A673 (cell line): ENCODE data around the gene SEMA4G. TPM values are rescaled to one million over a fixed set of nuclear protein-coding genes. Genes with fewer than 3 reads are reported as not detected.

Experiments used
- BruUV-seq: library from RNA; stranded (reverse); fragments of 400-500 nt; replicated peaks from 2 replicates; lab custom pipeline; 2021; lab: Mats Ljungman, UMichigan
- CTCF ChIA-PET: fragments of 300-600 bp; sonication (Branson Sonifier 250); formaldehyde crosslinking; loops from one replicate; lab custom pipeline; 2022; ENCODE audit warnings: antibody characterized with exemption; lab: Charles Lee
- POLR2A ChIA-PET: fragments of 300-600 bp; sonication (Branson Sonifier 250); formaldehyde crosslinking; loops from one replicate; lab custom pipeline; 2022; ENCODE audit warnings: antibody characterized with exemption; ENCODE audit not compliant: low non-redundant PET; lab: Charles Lee
- DNase-seq: peaks from one replicate; pipeline ENCODE4 v3.0.0-alpha.2; 2015; ENCODE audit warnings: low spot score
- H3K27ac ChIP-seq: fragments of 200-600 bp; sonication (generic); 2 replicates; pipeline ENCODE4 v1.5.1; 2016; ENCODE audit warnings: mixed run types, low read depth, mild to moderate bottlenecking, mixed read lengths, antibody characterized with exemption, low read length; ENCODE audit not compliant: poor library complexity, severe bottlenecking
- H3K27me3 ChIP-seq: fragments of 200-600 bp; sonication (generic); replicated peaks from 2 replicates; pipeline ENCODE4 v1.6.1; 2017; ENCODE audit warnings: mixed run types, low read depth, mild to moderate bottlenecking, mixed read lengths, antibody characterized with exemption, low read length; ENCODE audit not compliant: insufficient read depth, poor library complexity
- H3K36me3 ChIP-seq: fragments of 200-600 bp; sonication (generic); 2 replicates; pipeline ENCODE4 v1.6.1; 2016; ENCODE audit warnings: mixed run types, mild to moderate bottlenecking, mixed read lengths, antibody characterized with exemption, low read length; ENCODE audit not compliant: insufficient read depth, poor library complexity, severe bottlenecking
- H3K4me1 ChIP-seq: fragments of 200-600 bp; sonication (generic); 2 replicates; pipeline ENCODE4 v1.6.1; 2017; ENCODE audit warnings: mixed run types, mild to moderate bottlenecking, mixed read lengths, antibody characterized with exemption, low read length; ENCODE audit not compliant: insufficient read depth, poor library complexity, severe bottlenecking
- H3K4me3 ChIP-seq: fragments of 200-600 bp; sonication (generic); 2 replicates; pipeline ENCODE4 v1.5.1; 2016; ENCODE audit warnings: low read depth, mixed run types, mild to moderate bottlenecking, mixed read lengths, low read length; ENCODE audit not compliant: poor library complexity, severe bottlenecking
- H3K9me3 ChIP-seq: fragments of 200-600 bp; sonication (generic); 2 replicates; pipeline ENCODE4 v1.6.1; 2016; ENCODE audit warnings: mixed run types, low read depth, mild to moderate bottlenecking, mixed read lengths, antibody characterized with exemption, low read length; ENCODE audit not compliant: poor library complexity, severe bottlenecking
- EZH2 ChIP-seq: fragments of 200-600 bp; sonication (generic); IDR thresholded peaks from 2 replicates; pipeline ENCODE4 v1.6.1; 2017; ENCODE audit warnings: borderline replicate concordance, low read depth, mild to moderate bottlenecking, mixed read lengths, antibody characterized with exemption, low read length; ENCODE audit not compliant: poor library complexity, severe bottlenecking
- intact Hi-C: fragments of 100-400 bp; cut with micrococcal nuclease; formaldehyde crosslinking; loops from one replicate; pipeline ENCODE4 v1.10.0; 2022; ENCODE audit not compliant: unreplicated experiment
- total RNA-seq: library from RNA; stranded (reverse); gene quantifications from 2 replicates; pipeline ENCODE4 v1.2.3, GENCODE V29; 2021
- TF ChIP-seq, protein P1 (sequence below): fragments of 300-800, 200-600 bp; sonication (generic); conservative IDR thresholded peaks from 2 replicates; pipeline ENCODE4 v1.5.1; 2017; ENCODE audit warnings: low read depth, mild to moderate bottlenecking, antibody characterized with exemption, low read length, moderate library complexity, mixed read lengths

Gene SEMA4G
- total RNA-seq, 1 experiment from 2014 or later: 6.1 TPM

DNA sequence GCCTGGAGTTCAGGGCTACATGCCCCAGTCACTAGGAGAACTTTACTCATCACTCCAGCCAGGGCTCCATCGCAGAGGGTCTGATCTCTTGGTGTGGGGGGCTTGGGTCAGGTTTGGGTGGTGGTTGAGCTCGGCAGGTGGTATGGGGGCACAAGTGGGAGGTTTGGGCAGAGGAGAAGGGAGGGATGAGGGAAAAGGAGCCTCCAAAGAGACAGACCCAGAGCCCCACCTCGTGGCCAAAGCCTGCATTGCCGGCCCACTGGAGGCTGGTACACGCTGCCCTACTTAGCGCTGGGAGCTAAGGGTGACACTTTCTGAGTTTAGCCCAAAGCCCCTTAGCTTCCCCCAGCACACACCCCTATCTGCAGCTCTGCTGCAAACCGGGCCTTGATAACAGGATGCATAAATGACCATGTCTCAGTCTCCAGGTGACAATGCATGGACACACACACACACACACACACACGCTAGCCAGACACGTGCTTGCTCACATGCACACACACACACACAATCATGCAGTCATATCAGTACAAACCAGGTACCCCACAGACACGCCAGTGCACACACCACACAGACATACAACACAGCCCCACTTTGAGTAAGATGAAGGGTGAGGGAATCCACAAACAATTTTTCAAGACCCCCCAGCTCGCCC lies 45.1 kb downstream of the SEMA4G start:
- H3K4me1 ChIP-seq: peaks cover 7% of the 10 kb centered on the region
- H3K27ac ChIP-seq: no peak overlapping the region
- intact Hi-C loops: loop anchor here (1.0 kb wide), 1 partner anchor 45 kb away; the partner anchor contains the start of gene SEMA4G
- DNase-seq: peak; percentile 83
- BruUV-seq: no TSS peak
- no peak for TF ChIP-seq EZH2
- TF ChIP-seq, protein P1, sequence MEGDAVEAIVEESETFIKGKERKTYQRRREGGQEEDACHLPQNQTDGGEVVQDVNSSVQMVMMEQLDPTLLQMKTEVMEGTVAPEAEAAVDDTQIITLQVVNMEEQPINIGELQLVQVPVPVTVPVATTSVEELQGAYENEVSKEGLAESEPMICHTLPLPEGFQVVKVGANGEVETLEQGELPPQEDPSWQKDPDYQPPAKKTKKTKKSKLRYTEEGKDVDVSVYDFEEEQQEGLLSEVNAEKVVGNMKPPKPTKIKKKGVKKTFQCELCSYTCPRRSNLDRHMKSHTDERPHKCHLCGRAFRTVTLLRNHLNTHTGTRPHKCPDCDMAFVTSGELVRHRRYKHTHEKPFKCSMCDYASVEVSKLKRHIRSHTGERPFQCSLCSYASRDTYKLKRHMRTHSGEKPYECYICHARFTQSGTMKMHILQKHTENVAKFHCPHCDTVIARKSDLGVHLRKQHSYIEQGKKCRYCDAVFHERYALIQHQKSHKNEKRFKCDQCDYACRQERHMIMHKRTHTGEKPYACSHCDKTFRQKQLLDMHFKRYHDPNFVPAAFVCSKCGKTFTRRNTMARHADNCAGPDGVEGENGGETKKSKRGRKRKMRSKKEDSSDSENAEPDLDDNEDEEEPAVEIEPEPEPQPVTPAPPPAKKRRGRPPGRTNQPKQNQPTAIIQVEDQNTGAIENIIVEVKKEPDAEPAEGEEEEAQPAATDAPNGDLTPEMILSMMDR: peak; percentile 92
- no peaks in the 10 kb centered on the region for H3K9me3 ChIP-seq
- ChIA-PET POLR2A (interaction anchor here (0.6 kb wide), 1 partner anchor 188 kb away, joined by 3 read pairs; no protein-coding TSS in a partner anchor), CTCF (interaction anchor here (0.5 to 2.2 kb wide), 20 partner anchors 10 to 1182 kb away, joined by 3 to 23 read pairs (median 4); partner anchors contain the start of genes LZTS2, PDZD7, SEMA4G and SFXN3)
- H3K36me3 ChIP-seq: no peaks in the 10 kb centered on the region
- no peaks in the 10 kb centered on the region for H3K27me3 ChIP-seq
- no peak overlapping the region for H3K4me3 ChIP-seq

DNA sequence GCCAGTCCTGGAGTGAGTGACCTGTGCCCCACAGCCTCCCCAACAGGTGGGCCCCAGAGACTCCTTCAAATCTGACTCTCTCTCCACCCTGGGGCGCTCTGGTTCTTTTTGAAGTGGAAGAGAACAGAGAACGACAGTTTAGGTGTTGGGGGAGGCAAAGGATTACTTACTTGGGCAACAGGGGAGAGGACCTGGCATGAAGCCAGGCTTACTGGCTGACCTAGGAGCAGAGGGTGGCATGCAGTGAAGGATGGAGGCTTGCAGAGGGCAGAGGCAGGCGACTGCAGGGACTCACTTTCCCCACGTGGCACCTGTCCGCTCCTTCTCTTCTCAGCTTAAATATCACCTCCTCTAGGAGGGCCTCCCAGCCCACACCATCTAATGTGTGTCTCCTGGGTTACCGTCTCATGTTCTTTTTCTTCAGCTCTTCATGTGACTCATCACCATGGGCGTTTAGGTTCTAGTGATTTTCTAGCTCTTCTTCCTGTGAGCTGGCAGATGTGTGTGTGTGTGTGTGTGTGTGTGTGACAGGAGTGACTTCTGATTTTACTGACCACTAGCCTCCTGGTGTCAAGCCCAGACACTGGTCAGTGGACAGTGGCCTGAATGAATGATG lies 45.8 kb downstream of the SEMA4G start:
- intact Hi-C loops: loop anchor here (1.0 kb wide), 1 partner anchor 46 kb away; the partner anchor contains the start of gene SEMA4G

DNA sequence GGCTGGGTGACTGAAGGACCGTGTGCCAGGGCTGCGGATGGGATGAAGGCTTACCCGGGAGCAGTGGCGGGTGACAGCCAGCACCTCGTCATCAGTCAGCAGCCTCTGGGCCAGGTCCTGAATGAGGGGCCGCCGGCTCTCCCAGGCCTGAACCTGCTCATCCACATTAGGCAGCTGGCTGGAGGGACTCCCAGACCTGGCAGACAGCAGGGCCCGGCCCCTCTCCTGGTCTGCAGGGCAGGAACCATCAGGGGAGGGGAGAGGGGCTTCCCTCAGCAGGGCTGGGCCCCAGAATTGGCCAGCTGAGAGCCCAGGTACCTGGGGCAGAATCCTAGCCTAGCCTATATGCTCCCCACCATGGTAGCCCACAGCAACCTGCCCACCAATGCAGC lies 46.3 kb downstream of the SEMA4G start:
- H3K27me3 ChIP-seq: no peaks in the 10 kb centered on the region
- BruUV-seq: no TSS peak
- intact Hi-C loops: no loop called here
- no peaks in the 10 kb centered on the region for H3K36me3 ChIP-seq
- ChIA-PET CTCF (interaction anchor here (1.0 to 2.2 kb wide), 3 partner anchors 15 to 21 kb away, joined by 3 to 13 read pairs (median 5); partner anchors contain the start of genes PDZD7 and SFXN3), POLR2A (no interaction called here)
- DNase-seq: no peak
- H3K27ac ChIP-seq: no peak overlapping the region
- no peaks in the 10 kb centered on the region for H3K9me3 ChIP-seq
- TF ChIP-seq, protein P1: no peak
- no peak for TF ChIP-seq EZH2
- H3K4me3 ChIP-seq: no peak overlapping the region
- peaks cover 7% of the 10 kb centered on the region for H3K4me1 ChIP-seq

More for the DNA sequence above, 45.8 kb downstream of the SEMA4G start:
- TF ChIP-seq, protein P1: no peak
- no peak for TF ChIP-seq EZH2
- H3K9me3 ChIP-seq: no peaks in the 10 kb centered on the region
- no peaks in the 10 kb centered on the region for H3K36me3 ChIP-seq
- peaks cover 7% of the 10 kb centered on the region for H3K4me1 ChIP-seq
- BruUV-seq: no TSS peak
- peak; percentile 50 for DNase-seq
- H3K27ac ChIP-seq: no peak overlapping the region
- CTCF ChIA-PET: interaction anchor here (0.5 to 2.2 kb wide), 17 partner anchors 10 to 453 kb away, joined by 3 to 23 read pairs (median 4); partner anchors contain the start of genes LZTS2, PDZD7 and SFXN3
- H3K27me3 ChIP-seq: no peaks in the 10 kb centered on the region
- no peak overlapping the region for H3K4me3 ChIP-seq
- POLR2A ChIA-PET: no interaction called here
